ENCODE measurements around the gene WDR59.

The WDR59 gene

DNA sequence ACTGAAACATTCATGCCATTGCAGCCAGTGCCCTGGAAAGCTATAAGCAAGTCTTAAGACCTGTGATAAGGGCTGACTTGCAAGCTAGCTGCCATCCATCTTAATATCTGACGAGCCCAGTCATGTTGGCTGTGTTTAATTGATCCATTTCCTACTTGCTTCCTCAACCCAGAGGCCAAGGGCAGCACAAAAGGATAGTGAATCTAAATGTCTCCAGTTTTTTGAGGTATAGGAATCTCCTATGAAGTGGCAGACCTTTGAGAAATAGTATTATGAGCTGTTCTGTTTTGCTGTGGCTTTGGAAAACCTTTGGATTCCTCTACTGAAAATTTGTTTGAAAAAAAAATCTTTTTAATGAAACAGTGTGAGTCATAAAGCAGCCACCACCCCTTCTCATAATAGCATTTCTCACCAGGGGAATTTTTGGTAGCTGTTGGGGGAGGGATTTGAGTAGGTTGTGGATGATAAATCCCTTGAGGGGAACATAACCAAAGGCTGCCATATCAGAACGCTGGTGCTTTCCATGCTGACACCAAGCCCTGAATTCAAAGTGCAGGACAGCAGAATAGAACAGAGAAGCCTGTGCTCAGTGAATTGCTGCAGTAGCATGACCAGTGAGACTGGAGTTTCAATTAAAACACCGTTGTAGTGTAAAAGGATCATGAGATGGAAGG lies 26.8 kb upstream of the WDR59 start:
- TF ChIP-seq, protein P1, sequence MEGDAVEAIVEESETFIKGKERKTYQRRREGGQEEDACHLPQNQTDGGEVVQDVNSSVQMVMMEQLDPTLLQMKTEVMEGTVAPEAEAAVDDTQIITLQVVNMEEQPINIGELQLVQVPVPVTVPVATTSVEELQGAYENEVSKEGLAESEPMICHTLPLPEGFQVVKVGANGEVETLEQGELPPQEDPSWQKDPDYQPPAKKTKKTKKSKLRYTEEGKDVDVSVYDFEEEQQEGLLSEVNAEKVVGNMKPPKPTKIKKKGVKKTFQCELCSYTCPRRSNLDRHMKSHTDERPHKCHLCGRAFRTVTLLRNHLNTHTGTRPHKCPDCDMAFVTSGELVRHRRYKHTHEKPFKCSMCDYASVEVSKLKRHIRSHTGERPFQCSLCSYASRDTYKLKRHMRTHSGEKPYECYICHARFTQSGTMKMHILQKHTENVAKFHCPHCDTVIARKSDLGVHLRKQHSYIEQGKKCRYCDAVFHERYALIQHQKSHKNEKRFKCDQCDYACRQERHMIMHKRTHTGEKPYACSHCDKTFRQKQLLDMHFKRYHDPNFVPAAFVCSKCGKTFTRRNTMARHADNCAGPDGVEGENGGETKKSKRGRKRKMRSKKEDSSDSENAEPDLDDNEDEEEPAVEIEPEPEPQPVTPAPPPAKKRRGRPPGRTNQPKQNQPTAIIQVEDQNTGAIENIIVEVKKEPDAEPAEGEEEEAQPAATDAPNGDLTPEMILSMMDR (conservative IDR thresholded peaks at IDR 0.05; ENCODE audit: low read depth), result no peak
- peak; percentile 91 for DNase-seq (ENCODE audit: low spot score)
- POLR2A ChIA-PET (ENCODE audit: low non-redundant PET), result no interaction called here
- CTCF ChIA-PET, result interaction anchor here (0.6 to 1.5 kb wide), 4 partner anchors 8 to 118 kb away, joined by 3 to 5 read pairs (median 4); no protein-coding TSS in a partner anchor
- H3K27ac ChIP-seq, result peak overlapping the region; percentile 76

DNA sequence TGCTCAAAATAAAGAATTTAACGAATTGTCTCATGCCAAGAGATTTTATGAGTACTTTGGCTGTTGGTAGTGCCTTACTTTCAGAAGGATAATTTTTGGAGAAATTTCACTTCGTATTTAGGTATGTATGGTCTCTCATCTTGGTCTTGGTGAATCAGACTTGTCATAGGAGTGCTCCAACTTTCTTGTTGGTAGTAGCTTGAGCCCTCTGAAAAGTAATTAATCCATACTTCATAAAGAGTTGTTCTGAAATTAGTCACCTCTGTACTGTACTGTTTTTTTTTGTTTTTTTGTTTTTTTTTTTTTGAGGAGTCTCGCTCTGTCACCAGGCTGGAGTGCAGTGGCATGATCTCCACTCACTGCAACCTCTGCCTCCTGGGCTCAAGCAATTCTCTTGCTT lies 25.5 kb upstream of the WDR59 start:
- peak overlapping the region; percentile 76 for H3K27ac ChIP-seq
- CTCF ChIA-PET, result interaction anchor here (1.5 kb wide), 1 partner anchor 11 kb away, joined by 3 read pairs; no protein-coding TSS in a partner anchor
- TF ChIP-seq, protein P1 (conservative IDR thresholded peaks at IDR 0.05; ENCODE audit: low read depth), result no peak
- POLR2A ChIA-PET (ENCODE audit: low non-redundant PET), result no interaction called here
- no peak for DNase-seq (ENCODE audit: low spot score)

DNA sequence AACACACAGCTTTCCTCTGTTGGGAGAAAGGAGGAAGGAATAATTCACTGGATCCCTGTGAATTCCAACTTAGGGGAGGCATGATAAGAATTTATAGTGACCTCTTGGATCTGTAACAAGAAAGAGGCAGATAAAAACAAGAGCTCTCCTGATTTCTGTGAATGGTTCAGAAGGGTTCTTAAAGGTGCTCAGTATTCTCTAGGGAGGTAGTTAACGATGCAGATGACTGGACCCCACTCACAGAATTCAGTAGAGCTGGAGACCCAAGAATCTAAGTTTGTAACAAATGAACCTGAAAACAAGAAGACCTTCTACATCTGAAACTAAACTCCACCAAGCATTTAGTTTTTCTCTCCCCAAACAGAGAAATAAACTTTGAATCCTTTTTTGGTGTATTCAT lies 22.5 kb upstream of the WDR59 start:
- no peak for DNase-seq (ENCODE audit: low spot score)
- TF ChIP-seq, protein P1 (conservative IDR thresholded peaks at IDR 0.05; ENCODE audit: low read depth), result no peak
- H3K27ac ChIP-seq, result no peak overlapping the region
- ChIA-PET POLR2A (ENCODE audit: low non-redundant PET) (no interaction called here), CTCF (interaction anchor here (0.5 to 1.4 kb wide), 2 partner anchors 14 to 103 kb away, joined by 3 to 6 read pairs; no protein-coding TSS in a partner anchor)

DNA sequence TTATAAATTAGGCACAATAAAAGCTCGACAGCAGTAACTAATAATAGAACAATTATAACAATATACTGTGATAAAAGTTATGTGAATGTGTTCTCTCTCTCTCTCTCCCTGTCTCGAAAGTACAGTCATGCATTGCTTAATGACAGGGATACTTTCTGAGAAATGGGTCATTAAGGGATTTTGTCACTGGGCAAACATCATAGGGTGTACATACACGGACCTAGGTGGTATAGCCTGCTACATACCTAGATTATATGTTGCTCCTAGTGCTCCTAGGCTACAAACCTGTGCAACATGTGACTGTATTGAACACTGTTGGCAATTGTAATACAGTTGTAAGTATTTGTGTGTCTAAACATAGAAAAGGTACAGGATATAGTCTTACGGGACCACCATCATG lies 20.8 kb upstream of the WDR59 start:
- DNase-seq (ENCODE audit: low spot score), result no peak
- TF ChIP-seq, protein P1 (conservative IDR thresholded peaks at IDR 0.05; ENCODE audit: low read depth), result no peak
- H3K27ac ChIP-seq, result no peak overlapping the region
- POLR2A ChIA-PET (ENCODE audit: low non-redundant PET), result no interaction called here
- CTCF ChIA-PET, result no interaction called here

DNA sequence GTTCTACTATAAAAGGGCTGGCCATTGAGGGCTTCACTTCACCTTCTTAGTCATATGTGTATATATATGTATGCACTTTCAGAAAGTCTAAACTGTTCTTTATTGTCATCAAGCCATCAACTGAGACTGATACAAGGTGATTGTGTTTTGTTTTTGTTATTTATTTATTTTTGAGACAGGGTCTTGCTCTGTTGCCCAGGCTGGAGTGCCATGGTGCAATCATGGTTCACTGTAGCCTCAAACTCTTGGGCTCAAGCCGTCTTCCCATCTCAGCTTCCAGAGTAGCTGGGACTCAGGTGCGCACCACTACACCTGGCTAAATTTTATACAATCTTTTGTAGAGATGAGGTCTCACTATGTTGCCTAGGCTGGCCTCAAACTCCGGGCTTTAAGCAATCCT lies 19.5 kb upstream of the WDR59 start:
- ChIA-PET CTCF (interaction anchor here (0.6 to 3.1 kb wide), 2 partner anchors 7 to 107 kb away, joined by 4 to 7 read pairs; no protein-coding TSS in a partner anchor), POLR2A (ENCODE audit: low non-redundant PET) (no interaction called here)
- TF ChIP-seq, protein P1 (conservative IDR thresholded peaks at IDR 0.05; ENCODE audit: low read depth), result no peak
- no peak for DNase-seq (ENCODE audit: low spot score)
- H3K27ac ChIP-seq, result no peak overlapping the region

DNA sequence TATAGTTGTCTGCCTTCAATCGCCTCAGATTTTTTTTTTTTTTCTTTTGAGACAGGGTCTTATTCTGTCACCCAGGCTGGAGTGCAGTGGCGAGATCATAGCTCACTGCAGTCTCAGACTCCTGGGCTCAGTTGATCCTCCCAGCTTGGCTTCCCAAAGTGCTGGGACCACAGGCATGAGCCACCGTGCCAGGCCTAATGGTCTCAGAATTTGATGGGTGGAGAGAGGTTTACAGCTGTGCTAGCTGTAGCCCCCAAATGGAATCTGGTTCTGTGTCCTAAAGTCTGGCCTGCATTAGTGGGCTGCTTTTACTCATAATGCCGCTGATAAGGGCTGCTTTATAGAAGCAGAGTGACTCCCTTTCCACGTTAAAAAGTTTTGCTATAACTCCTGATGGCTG lies 19.0 kb upstream of the WDR59 start:
- ChIA-PET POLR2A (ENCODE audit: low non-redundant PET) (no interaction called here), CTCF (interaction anchor here (0.6 to 3.1 kb wide), 2 partner anchors 8 to 107 kb away, joined by 4 to 7 read pairs; no protein-coding TSS in a partner anchor)
- TF ChIP-seq, protein P1 (conservative IDR thresholded peaks at IDR 0.05; ENCODE audit: low read depth), result no peak
- no peak overlapping the region for H3K27ac ChIP-seq
- no peak for DNase-seq (ENCODE audit: low spot score)

Data from RWPE1 (cell line).